Stimulated activated CD8-positive, alpha-beta memory T cell treated with anti-CD3 and anti-CD28 coated beads, Interleukin-4, amount 100 ng/mL, for 1 hour (primary cell): ENCODE results near the gene COQ4.
"Not testable (repeated sequence)": the region's sequence is repeated elsewhere in the genome, so short reads cannot be mapped to it uniquely, and the experiment has no call there.

ENCODE experiments used
- DNase-seq, 2 donors: peaks; one replicate each; pipeline ENCODE4 v3.0.0-alpha.2; 2020; ENCODE audit warnings: low read depth in 2 of 2, low spot score in 1 of 2

The COQ4 gene

DNA sequence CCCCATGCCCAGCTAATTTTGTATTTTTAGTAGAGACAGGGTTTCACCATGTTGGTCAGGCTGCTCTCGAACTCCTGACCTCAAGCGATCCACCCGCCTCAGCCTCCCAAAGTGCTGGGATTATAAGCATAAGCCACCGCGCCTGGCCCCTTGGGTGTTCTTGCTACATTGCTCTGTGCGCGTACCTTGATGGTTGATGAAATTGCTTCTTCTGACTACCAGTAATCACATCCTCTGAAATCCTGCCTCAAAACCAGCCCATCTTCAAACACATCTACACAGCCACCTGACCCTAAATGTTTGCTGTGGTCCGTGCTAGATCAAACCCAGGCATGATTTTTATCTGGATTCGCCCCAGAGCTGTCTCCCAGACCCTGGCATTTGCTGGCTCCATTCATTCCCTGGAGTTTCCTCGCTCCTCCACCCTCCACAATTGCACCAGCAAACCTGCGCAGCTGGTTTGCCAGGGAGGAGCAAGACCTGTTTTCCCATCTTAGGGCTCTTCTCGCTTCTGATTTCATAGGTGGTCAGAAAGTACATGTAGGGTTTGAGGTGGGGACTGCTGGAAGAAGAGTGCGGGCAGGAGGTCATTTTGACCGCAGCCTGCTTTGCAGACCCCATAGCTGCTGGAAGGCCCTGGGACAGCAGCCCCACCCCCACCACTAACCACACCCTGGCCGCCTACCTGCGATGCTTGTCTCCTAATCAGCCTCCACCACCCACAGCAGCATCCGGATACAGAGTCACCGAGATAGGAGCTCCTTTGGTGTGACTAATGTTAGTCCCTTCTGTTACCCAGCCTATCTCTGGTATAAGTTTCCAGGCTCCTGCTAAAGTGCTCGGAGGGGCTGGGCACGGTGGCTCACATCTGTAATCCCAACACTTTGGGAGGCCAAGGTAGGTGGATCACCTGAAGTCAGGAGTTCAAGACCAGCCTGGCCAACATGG, 23.8 kb upstream of the COQ4 start:
- DNase-seq, result no peak

GRCh38 chr9:128304136-128304970, 18.3 kb upstream of the COQ4 start:
- no peak for DNase-seq

GRCh38 chr9:128304971-128305288, 17.7 kb upstream of the COQ4 start:
- DNase-seq, result no peak

- DNase-seq, result no peak
Measured at GRCh38 chr9:128309551-128309950, 13.1 kb upstream of the COQ4 start.

GRCh38 chr9:128310461-128310860, 12.2 kb upstream of the COQ4 start:
- DNase-seq, result no peak

DNA sequence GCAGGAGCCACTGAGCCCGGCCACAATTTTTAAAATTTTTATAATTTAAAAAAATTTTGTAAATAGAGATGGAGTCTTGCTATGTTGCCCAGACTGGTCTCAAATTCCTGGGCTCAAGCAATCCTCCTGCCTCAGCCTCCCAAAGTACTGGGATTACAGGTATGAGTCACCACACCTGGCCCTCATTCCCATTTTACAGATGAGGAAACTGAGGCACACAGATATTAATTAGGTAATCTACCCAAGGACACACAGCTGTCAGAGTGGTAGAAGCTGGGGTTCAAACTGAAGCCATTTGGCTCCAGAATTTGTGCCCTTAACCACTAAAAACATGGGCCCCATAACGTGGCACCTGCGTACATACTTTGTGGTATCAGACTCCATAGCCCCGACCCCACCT, 7.9 kb upstream of the COQ4 start:
- DNase-seq, result no peak

GRCh38 chr9:128316421-128316820, 6.2 kb upstream of the COQ4 start:
- no peak for DNase-seq

DNA sequence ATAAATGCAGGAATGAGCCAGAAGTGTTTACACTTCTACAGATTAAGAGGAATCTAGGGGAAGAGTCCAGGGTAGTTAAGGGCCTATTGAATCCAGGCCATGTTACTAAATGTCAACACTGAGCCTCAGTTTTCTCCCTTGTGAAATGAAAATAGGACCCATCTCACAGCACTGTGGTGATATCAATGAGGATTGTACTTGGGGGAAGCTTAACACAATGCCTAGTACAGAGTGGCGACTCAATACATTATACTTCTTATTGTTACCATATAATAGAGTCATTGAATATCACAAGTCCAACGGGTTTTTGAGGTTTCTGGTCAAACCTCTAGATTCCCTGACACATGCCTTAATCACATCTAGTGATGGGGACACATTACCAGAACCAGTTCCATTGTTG, 5.0 kb upstream of the COQ4 start:
- no peak for DNase-seq

- no peak for DNase-seq
Measured at GRCh38 chr9:128321343-128321742, 1.3 kb upstream of the COQ4 start.

DNA sequence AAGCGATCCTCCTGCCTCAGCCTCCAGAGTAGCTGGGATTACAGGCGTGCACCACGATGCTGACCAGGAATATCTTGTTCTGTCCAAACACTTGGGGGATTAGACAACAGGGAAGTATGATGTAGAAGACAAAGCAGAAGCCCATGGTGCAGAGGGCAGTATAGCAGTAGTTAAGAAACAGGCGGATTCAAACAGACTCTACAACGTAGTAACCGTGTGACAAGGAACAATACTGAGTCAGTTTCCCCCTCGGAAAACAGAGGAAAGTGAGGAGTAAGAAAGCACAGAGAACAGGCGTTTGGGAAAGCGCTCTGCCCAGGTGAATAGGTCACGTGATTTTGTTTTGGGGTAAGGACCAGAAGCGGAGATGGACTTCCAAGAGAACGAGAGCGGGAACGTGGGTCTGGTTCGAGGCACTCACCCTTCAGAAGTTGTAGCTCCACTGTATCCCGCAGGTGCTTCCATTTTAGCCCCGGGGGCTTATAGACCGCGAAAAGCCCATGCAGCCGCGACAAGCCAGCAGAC, 698 bp upstream of the COQ4 start:
- no peak for DNase-seq

DNA sequence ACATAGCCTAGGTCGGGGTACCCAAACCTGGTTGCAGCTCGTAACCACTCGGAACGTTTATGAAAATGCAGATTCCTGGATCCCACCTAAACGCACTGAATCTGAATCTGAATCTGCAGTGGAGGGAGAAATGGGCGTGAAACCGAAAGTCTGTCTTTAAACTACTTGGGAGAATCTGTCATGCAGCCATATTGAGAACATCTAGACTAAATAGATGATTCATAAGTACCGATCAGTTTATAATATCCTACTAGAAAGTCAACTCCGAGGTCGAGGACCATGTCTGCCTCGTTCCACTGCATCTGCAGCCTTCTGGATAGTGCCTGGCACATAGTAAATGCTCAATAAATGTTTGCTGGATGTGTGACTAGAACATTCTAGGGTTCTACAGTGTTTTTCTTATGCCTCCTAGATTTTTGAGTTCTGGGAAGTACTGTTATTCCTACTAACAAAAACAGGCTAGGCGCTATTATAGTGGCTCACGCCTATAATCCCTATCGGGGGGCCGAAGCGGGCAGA, 632 bp downstream of the COQ4 start:
- DNase-seq, result no peak

GRCh38 chr9:128323791-128324190, 1.2 kb downstream of the COQ4 start:
- DNase-seq, result no peak

DNA sequence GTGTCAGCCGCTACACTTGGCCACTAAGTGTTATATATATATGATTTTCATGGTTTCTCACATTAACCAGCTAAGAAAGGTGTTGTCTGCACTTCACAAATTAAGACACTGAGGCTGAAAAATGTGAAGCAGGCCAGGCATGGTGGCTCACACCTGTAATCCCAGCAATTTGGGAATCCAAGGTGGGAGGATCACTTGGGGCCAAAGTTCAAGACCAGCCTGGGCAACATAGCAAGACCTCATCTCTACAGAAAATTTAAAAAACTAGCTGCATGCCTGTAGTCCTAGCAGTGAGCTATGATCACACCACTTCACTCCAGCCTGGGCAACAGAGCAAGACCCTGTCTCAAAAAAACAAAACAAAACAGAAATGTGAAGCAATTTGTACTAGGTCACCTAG, 1.8 kb downstream of the COQ4 start:
- no peak for DNase-seq

DNA sequence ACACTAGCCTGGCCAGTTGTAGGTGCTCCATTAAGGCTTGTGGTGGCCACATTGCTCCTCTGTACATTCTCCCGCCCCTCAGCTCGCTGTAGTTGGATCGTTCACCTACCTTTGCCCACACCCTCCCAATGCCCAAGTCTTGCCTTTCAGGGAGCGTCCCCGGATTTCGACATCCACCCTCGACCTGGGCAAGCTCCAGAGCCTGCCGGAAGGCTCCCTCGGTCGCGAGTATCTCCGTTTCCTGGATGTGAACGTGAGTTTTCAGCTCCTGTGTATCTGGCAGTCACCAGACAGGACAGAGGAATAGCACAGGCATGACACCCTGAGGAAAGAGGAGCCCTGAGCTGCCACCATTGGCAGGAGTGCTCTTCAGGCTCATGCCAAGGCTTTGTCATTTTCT, 3.0 kb downstream of the COQ4 start:
- DNase-seq, result no peak

DNA sequence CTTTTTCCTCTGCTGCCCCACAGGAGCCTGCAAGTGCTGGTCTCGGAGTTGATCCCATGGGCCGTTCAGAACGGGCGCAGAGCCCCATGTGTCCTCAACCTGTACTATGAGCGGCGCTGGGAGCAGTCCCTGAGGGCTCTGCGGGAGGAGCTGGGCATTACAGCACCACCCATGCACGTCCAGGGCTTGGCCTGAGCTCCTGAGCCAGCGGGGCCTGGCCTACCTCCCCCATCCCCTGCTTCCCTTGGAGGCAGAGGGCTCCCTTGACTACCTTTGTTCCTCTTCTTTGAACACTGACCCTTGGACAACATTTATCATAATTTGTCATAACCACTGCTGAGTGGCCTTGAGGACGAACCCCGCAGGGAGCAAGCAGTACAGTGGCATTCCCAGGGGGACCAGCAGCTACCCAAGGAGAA, 10.8 kb downstream of the COQ4 start:
- no peak for DNase-seq

- DNase-seq, result no peak
Measured at GRCh38 chr9:128335161-128335560, 12.5 kb downstream of the COQ4 start.

DNA sequence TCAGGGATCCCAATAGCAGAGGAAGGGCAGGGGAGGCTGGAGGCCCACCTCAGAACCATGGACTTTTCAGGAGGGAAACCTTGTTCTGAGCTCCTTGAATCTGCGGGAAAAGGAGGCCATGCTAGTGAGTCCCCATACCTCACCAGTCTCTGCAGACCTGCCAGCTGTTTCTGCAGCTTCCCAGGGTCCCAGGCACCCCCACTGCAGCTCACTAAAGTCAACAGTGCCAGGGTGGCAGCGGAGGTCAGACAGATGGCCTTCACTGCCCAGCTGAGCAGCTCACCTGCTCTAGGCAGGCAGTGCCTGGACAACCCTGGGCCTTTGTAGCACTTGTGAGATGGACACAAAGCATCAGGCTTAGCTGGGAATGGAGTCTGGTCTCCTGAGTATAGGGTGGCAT, 13.3 kb downstream of the COQ4 start:
- no peak for DNase-seq

- DNase-seq, result no peak
Measured at GRCh38 chr9:128337936-128338335, 15.3 kb downstream of the COQ4 start.

DNA sequence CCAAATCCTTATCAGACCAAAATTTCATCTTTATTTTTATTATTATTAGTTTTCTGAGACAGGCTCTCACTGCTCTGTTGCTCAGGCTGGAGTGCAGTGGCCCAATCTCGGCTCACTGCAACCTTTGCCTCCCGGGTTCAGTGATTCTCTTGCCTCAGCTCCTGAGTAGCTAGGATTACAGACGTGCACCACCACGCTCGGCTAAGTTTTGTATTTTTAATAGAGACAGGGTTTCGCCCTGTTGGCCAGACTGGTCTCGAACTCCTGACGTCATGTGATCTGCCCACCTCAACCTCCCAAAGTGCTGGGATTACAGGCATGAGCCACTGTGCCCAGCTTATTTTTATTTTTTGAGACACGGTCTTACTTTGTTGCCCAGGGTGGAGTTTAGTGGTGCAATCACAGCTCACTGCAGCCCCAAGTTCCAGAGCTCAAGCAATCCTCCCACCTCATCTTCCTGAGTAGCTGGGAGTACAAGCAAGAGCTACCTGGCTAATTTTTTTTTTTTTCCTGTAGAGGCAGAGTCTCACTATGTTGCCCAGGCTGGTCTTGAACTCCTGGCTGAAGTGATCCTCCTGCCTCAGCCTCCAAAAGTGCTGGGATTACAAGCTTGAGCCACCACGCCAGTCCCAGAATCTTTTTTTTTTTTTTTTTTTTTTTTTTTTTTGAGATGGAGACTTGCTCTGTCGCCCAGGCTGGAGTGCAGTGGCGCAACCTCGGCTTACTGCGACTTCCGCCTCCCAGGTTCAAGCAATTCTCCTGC, 16.4 kb downstream of the COQ4 start:
- not testable (repeated sequence) for DNase-seq

GRCh38 chr9:128339761-128340690, 17.4 kb downstream of the COQ4 start, which contains the start of gene SLC27A4:
SLC27A4 (plus strand) TSS chr9:128340527; CDS start chr9:128343133, 2,606 bp downstream.
- DNase-seq, result peak; percentile 31 to 52
